CD8-positive, alpha-beta memory T cell (primary cell): ENCODE measurements around the gene FRS3. TPM values are rescaled to one million over a fixed set of nuclear protein-coding genes. Genes with fewer than 3 reads are reported as not detected.

Experiments used
- CTCF ChIA-PET: fragments of 350-600 bp; sonication (Branson Sonifier 250); formaldehyde crosslinking; loops from one replicate; lab custom pipeline; 2021; ENCODE audit warnings: antibody characterized with exemption; lab: Charles Lee
- POLR2A ChIA-PET: fragments of 350-600 bp; sonication (Branson Sonifier 250); formaldehyde crosslinking; loops from one replicate; lab custom pipeline; 2021; ENCODE audit warnings: antibody characterized with exemption; lab: Charles Lee
- DNase-seq, 5 donors: peaks; one replicate each; pipeline versions ENCODE4 v3.0.0 to v3.0.0-alpha.2; 2020 to 2022; ENCODE audit warnings: mixed read lengths in 1 of 5
- H3K27ac ChIP-seq: one replicate; pipeline ENCODE4 v1.7.0; 2013; ENCODE audit warnings: low read depth, mild to moderate bottlenecking, low read length, moderate library complexity
- H3K27me3 ChIP-seq: 2 replicates; pipeline ENCODE4 v1.7.0; 2013; ENCODE audit warnings: low read length, mild to moderate bottlenecking; ENCODE audit not compliant: insufficient read depth, poor library complexity, severe bottlenecking
- H3K36me3 ChIP-seq: 2 replicates; pipeline ENCODE4 v1.7.0; 2013; ENCODE audit warnings: mild to moderate bottlenecking, low read length, moderate library complexity; ENCODE audit not compliant: insufficient read depth
- H3K4me1 ChIP-seq: 2 replicates; pipeline ENCODE4 v1.7.0; 2013; ENCODE audit warnings: mild to moderate bottlenecking, low read length, moderate library complexity; ENCODE audit not compliant: insufficient read depth
- H3K4me3 ChIP-seq: 2 replicates; pipeline ENCODE4 v1.7.0; 2013; ENCODE audit warnings: mild to moderate bottlenecking, low read length
- H3K9me3 ChIP-seq: 2 replicates; pipeline ENCODE4 v1.7.0; 2013; ENCODE audit warnings: mild to moderate bottlenecking, low read length
- H3K27ac Mint-ChIP-seq, 8 donors: one replicate each; pipeline ENCODE4 v1.8.0; 2020 to 2021; ENCODE audit warnings: mixed read lengths in 8 of 8, mild to moderate bottlenecking in 6 of 8, inconsistent platforms in 3 of 8, moderate library complexity in 3 of 8
- H3K27me3 Mint-ChIP-seq, 2 donors: one replicate each; pipeline ENCODE4 v1.8.0; 2020 to 2021; ENCODE audit warnings: mixed read lengths in 2 of 2, mild to moderate bottlenecking in 1 of 2, moderate library complexity in 1 of 2
- H3K36me3 Mint-ChIP-seq, 3 donors: one replicate each; pipeline ENCODE4 v1.8.0; 2020 to 2021; ENCODE audit warnings: mixed read lengths in 3 of 3, inconsistent platforms in 1 of 3, mild to moderate bottlenecking in 1 of 3
- H3K4me1 Mint-ChIP-seq, 3 donors: one replicate each; pipeline ENCODE4 v1.8.0; 2020 to 2021; ENCODE audit warnings: mixed read lengths in 3 of 3, inconsistent platforms in 1 of 3, mild to moderate bottlenecking in 1 of 3
- H3K4me3 Mint-ChIP-seq, 7 donors: one replicate each; pipeline ENCODE4 v1.8.0; 2020 to 2021; ENCODE audit warnings: mixed read lengths in 7 of 7, mild to moderate bottlenecking in 6 of 7, moderate library complexity in 4 of 7, inconsistent platforms in 2 of 7
- H3K9me3 Mint-ChIP-seq, 5 donors: one replicate each; pipeline ENCODE4 v1.8.0; 2020 to 2022; ENCODE audit warnings: mixed read lengths in 5 of 5, mild to moderate bottlenecking in 3 of 5, moderate library complexity in 2 of 5, inconsistent platforms in 1 of 5
- polyA plus RNA-seq: library from polyadenylated mRNA; unstranded; fragments of 300-500 nt; fragmentation: Illumina TruSeq; gene quantifications from one replicate; pipeline ENCODE4 v1.2.3, GENCODE V29; 2021
- total RNA-seq, 2 experiments: library from RNA; stranded (reverse); gene quantifications; one replicate each; pipeline ENCODE4 v1.2.3, GENCODE V29; 2021

Gene FRS3
- total and polyA plus RNA-seq, 3 experiments from 2014 or later = 3.7 to 4.0 (median 4.0) TPM

DNA sequence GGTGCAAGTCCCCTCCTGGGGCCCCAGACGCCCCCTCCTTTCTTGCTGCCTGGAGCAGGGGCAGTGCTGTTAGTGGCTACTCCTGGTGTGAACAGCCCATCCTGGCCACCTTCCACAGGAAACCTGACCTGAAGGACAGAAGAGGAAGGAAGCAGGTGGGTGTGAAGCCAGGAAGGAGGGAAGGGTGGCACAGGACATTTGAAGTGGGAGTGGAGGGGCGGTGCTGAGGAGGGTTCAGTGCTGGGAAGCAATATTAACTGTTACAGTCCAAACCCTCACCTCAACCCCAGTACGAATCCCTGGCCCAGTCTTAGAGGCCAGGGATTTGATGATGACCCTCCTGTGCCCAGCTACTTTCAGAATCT lies 1.6 kb upstream of the FRS3 start:
- H3K9me3 Mint-ChIP-seq = no peaks in the 10 kb centered on the region
- H3K4me3 Mint-ChIP-seq = peak overlapping the region; percentile 44 to 85 (median 74)
- Histone ChIP-seq H3K27me3 (no peaks in the 10 kb centered on the region), H3K4me3 (peak overlapping the region; percentile 8), H3K36me3 (no peaks in the 10 kb centered on the region), H3K4me1 (peaks cover 20% of the 10 kb centered on the region), H3K9me3 (no peaks in the 10 kb centered on the region), H3K27ac (no peak overlapping the region)
- peaks cover 0 to 10% (median 4%) of the 10 kb centered on the region in 3 donors for H3K36me3 Mint-ChIP-seq
- H3K27ac Mint-ChIP-seq = peak overlapping the region in 4 of 8 donors; percentile 37 to 78 (median 57)
- peaks cover 20 to 40% (median 22%) of the 10 kb centered on the region in 3 donors for H3K4me1 Mint-ChIP-seq
- peaks cover 5 to 7% of the 10 kb centered on the region in 2 donors for H3K27me3 Mint-ChIP-seq
- DNase-seq = no peak
- ChIA-PET CTCF (interaction anchor here (0.6 to 11.2 kb wide), 4 partner anchors 10 to 323 kb away, joined by 3 to 175 read pairs (median 4); partner anchors contain the start of gene TAF8), POLR2A (interaction anchor here (0.7 kb wide), 2 partner anchors 9 to 783 kb away, joined by 3 to 4 read pairs; partner anchors contain the start of gene UBR2)

DNA sequence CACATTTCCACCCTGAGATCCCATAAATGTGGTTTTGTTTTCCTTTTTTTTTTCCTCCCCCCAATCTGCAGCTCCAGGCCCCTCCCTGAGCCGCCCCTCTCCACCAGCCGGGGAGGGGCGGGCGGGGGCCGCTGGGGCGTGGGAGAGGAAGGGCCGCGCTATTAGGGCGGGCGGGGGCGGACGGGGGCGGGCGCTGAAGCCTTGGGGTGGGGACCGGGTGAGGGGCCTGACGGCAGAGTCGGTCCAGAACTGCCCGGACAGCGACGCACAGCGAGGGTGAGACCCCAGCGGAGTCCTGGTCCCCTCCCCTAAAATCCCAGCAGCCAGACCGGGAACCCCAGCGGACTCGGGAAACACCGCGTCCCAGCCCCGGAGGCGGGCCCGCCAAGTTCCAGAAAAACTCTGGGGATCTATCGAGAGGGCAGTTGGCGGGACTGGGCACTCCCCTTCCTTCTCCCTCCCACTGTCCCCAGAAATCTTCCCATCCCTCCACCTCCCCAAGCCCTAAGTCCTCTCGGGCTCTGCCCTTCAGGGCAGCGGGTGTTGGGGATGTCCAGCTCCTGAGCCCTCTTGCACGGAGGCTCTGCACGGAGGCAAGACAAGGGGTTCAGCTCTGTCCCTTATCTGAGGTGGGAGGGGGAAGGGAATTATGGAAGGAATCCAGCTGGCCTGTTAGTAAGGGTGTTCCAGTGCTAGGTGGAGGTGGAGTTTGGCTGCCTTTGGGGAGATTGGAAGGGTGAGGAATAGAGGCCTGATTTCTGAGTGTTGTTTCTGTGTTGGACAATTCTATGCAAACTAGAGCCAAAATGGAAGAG lies 1.1 kb upstream of the FRS3 start, which contains the start of gene PRICKLE4:
Gene PRICKLE4 (plus strand): TSS at position 232 of the 815 bp plus-strand sequence. CDS start 2,692 bp downstream, outside the sequence.
- Histone ChIP-seq H3K27ac (peak within 1 kb of the TSS; percentile 54), H3K27me3 (no peaks in the 10 kb centered on the region), H3K36me3 (peaks cover under 1% of the 10 kb centered on the region), H3K4me1 (peaks cover 16% of the 10 kb centered on the region), H3K4me3 (peak within 1 kb of the TSS; percentile 78), H3K9me3 (no peaks in the 10 kb centered on the region)
- peaks cover 0 to 12% (median 4%) of the 10 kb centered on the region in 3 donors for H3K36me3 Mint-ChIP-seq
- no peaks in the 10 kb centered on the region for H3K9me3 Mint-ChIP-seq
- peaks cover 19 to 37% (median 19%) of the 10 kb centered on the region in 3 donors for H3K4me1 Mint-ChIP-seq
- H3K27ac Mint-ChIP-seq = peak within 1 kb of the TSS in 7 of 8 donors; percentile 31 to 78 (median 63)
- ChIA-PET POLR2A (interaction anchor here (0.6 to 1.2 kb wide), 2 partner anchors 269 to 434 kb away, joined by 3 read pairs; no protein-coding TSS in a partner anchor), CTCF (interaction anchor here (1.1 to 11.2 kb wide), 3 partner anchors 11 to 324 kb away, joined by 3 to 175 read pairs (median 5); partner anchors contain the start of gene TAF8)
- peak within 1 kb of the TSS; percentile 80 to 97 (median 87) for H3K4me3 Mint-ChIP-seq
- H3K27me3 Mint-ChIP-seq = peaks cover 5 to 7% of the 10 kb centered on the region in 2 donors
- DNase-seq = peak in 1 of 5 donors; percentile 13

DNA sequence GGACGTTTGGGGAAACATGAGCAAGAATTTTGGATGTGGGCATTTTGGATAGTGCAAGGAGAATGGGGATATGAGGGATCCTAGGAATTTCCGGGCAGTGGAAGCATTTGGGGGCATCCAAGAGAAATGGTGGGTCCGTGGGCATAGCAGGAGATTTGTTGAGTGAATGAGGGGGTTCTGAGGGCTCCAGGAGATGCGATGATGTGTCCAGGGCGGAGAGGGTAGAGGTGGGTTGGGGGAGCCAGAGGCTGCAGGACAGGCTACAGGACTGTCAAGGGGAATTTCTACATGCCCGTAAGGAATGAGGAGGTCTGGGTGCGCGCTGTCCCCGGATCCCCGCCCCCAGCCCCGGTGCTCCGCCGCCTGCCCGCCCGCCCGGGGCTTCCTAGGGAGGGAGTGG lies 364 bp downstream of the FRS3 start:
- peaks cover 15% of the 10 kb centered on the region for H3K36me3 ChIP-seq
- H3K27ac Mint-ChIP-seq = peak overlapping the region in 7 of 8 donors; percentile 45 to 89 (median 77)

DNA sequence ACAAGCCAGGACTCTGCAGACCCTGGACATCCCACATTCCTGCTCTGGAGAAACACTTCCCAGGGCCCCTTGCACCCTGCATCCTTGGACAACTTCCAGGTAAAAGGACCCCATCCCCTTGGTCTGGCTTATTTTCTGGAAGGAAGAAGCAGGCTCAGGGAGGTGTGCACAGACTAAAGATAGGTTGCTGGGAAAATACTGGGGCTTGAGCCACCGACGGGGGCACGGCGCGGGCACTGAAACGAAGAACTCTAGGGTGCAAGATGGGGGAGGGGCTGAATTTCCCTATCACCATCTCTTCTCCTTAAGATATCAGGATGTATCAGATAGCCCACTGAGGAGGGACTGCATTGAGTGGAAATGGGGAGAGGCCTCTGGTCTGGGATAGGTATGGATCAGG lies 805 bp downstream of the FRS3 start:
- Histone ChIP-seq H3K4me3 (peak overlapping the region; percentile 55), H3K4me1 (peaks cover 13% of the 10 kb centered on the region), H3K27me3 (no peaks in the 10 kb centered on the region), H3K9me3 (no peaks in the 10 kb centered on the region), H3K27ac (peak overlapping the region; percentile 25), H3K36me3 (peaks cover 17% of the 10 kb centered on the region)
- ChIA-PET POLR2A (interaction anchor here (2.7 kb wide), 1 partner anchor 8 kb away, joined by 13 read pairs; the partner anchor contains the start of gene TOMM6), CTCF (interaction anchor here (0.9 to 1.2 kb wide), 2 partner anchors 8 to 325 kb away, joined by 3 to 8 read pairs; partner anchors contain the start of gene TOMM6)
- peak overlapping the region; percentile 75 to 92 (median 88) for H3K4me3 Mint-ChIP-seq
- peaks cover 0 to 30% (median 10%) of the 10 kb centered on the region in 3 donors for H3K36me3 Mint-ChIP-seq
- H3K9me3 Mint-ChIP-seq = no peaks in the 10 kb centered on the region
- no peak for DNase-seq
- peak overlapping the region in 4 of 8 donors; percentile 64 to 89 (median 81) for H3K27ac Mint-ChIP-seq
- H3K4me1 Mint-ChIP-seq = peaks cover 18 to 31% (median 19%) of the 10 kb centered on the region in 3 donors
- peaks cover 5 to 7% of the 10 kb centered on the region in 2 donors for H3K27me3 Mint-ChIP-seq

More for the DNA sequence above, 364 bp downstream of the FRS3 start:
- Histone ChIP-seq H3K4me3 (peak overlapping the region; percentile 55), H3K27me3 (no peaks in the 10 kb centered on the region), H3K9me3 (no peaks in the 10 kb centered on the region), H3K27ac (peak overlapping the region; percentile 25), H3K4me1 (peaks cover 13% of the 10 kb centered on the region)
- Mint-ChIP-seq H3K4me3 (peak overlapping the region; percentile 76 to 92 (median 88)), H3K4me1 (peaks cover 18 to 33% (median 19%) of the 10 kb centered on the region in 3 donors), H3K9me3 (no peaks in the 10 kb centered on the region), H3K36me3 (peaks cover 0 to 27% (median 7%) of the 10 kb centered on the region in 3 donors), H3K27me3 (peaks cover 5 to 7% of the 10 kb centered on the region in 2 donors)
- ChIA-PET POLR2A (no interaction called here), CTCF (interaction anchor here (1.0 to 11.2 kb wide), 3 partner anchors 96 to 438 kb away, joined by 3 to 175 read pairs (median 3); partner anchors contain the start of gene TAF8)
- no peak for DNase-seq

DNA sequence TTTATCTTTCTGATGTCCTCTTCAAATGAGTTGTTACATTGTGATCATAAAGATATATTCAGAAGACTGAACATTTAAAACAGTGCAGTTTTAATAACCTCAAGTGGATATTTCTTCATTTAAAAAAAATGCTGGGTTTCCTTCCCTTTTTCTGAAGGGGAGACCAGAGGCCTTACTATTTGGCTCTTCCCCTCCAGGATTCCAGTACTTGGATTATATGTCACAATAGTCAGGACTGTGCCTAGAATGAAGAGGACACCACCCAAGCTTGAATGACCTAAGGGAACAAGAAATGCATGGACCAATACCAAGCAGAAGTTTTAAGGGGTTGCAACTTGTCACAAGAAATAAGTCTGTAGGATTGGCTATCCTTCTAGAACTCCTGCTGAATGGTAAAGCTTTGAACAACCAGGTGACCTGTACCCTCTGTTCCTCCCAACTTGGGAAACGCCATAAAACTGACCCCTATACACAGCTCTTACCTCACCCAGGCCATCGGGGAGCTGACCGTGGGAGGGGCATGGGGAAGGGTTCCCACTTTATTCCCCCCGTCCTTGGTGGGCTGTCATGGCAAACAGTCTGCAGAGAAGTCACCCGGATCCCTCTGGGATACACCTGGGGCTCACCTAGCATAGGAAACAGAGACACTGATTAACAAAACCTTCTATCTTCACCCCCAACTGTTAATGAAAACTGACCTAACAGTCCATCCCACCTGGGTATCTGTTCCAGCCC lies 2.0 kb downstream of the FRS3 start:
- peaks cover 18 to 31% (median 19%) of the 10 kb centered on the region in 3 donors for H3K4me1 Mint-ChIP-seq
- peaks cover 13% of the 10 kb centered on the region for H3K4me1 ChIP-seq
- H3K27ac ChIP-seq = no peak overlapping the region
- no peaks in the 10 kb centered on the region for H3K27me3 ChIP-seq
- no peaks in the 10 kb centered on the region for H3K9me3 ChIP-seq
- peak overlapping the region in 3 of 7 donors; percentile 52 to 92 (median 59) for H3K4me3 Mint-ChIP-seq
- H3K36me3 ChIP-seq = peaks cover 18% of the 10 kb centered on the region
- ChIA-PET POLR2A (interaction anchor here (2.7 kb wide), 1 partner anchor 9 kb away, joined by 13 read pairs; the partner anchor contains the start of gene TOMM6), CTCF (interaction anchor here (0.9 to 1.8 kb wide), 4 partner anchors 9 to 437 kb away, joined by 3 to 14 read pairs (median 6); partner anchors contain the start of gene TOMM6)
- H3K27me3 Mint-ChIP-seq = peaks cover 5 to 7% of the 10 kb centered on the region in 2 donors
- no peaks in the 10 kb centered on the region for H3K9me3 Mint-ChIP-seq
- no peak for DNase-seq
- H3K4me3 ChIP-seq = no peak overlapping the region
- peaks cover 0 to 36% (median 10%) of the 10 kb centered on the region in 3 donors for H3K36me3 Mint-ChIP-seq
- H3K27ac Mint-ChIP-seq = peak overlapping the region in 2 of 8 donors; percentile 77 to 80

DNA sequence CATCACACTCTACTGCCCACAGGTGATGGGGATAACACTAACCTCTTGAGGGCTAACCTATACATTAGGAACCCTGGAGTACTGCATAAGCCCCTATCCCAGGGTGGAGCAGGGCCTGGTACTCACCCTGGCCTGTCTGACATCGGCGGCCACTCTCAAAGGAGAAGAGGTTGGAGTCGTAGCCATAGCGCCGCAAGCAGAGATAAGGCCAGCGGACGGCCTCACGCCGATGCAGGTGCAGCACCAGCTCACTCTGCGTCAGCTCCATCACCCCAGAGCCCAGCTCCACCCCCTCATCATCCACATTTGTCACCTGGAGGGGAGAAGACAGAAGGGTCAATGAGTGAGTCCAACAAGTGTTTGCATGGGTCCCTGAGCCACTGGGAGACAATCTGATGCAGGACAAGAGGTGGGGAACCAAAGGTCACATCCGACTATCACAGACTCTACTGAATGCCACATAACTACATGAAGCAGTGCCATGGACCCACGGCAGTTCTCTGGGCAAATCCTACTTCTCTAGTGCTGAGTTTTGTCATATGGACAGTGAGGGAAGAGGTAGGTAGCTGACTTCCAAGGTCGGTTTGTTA lies 4.3 kb downstream of the FRS3 start:
- no peak for DNase-seq
- POLR2A ChIA-PET = no interaction called here
- Histone ChIP-seq H3K4me1 (peaks cover 7% of the 10 kb centered on the region), H3K4me3 (no peak overlapping the region), H3K36me3 (peaks cover 30% of the 10 kb centered on the region), H3K27me3 (no peaks in the 10 kb centered on the region), H3K27ac (no peak overlapping the region), H3K9me3 (no peaks in the 10 kb centered on the region)
- Mint-ChIP-seq H3K4me3 (peak overlapping the region in 1 of 7 donors; percentile 48), H3K9me3 (no peaks in the 10 kb centered on the region), H3K4me1 (peaks cover 7 to 21% (median 14%) of the 10 kb centered on the region in 3 donors), H3K27ac (peak overlapping the region in 1 of 8 donors; percentile 26), H3K27me3 (peaks cover 0 to 2% of the 10 kb centered on the region in 2 donors), H3K36me3 (peaks cover 7 to 55% (median 15%) of the 10 kb centered on the region in 3 donors)
- CTCF ChIA-PET = interaction anchor here (1.4 to 2.0 kb wide), 2 partner anchors 9 to 10 kb away, joined by 3 to 4 read pairs; no protein-coding TSS in a partner anchor

DNA sequence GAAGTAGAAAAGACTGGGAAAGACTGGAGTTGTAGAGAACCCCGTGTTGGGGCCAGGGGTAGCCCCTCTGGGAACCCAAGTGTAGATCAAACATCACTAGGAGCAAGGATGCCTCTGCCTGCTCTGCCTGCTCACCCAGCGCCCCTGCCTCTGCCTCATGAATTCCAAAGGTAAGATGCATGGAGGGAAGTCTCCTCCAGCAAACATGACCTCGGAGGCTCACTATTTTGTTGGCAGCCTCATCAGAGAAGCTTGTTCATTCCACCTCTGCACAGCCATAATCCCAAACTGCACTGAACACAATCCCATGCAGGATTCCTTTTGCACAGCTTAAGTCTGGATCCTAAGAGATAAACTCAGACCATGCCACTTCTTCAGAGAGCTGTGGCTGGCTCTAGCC lies 4.9 kb downstream of the FRS3 start:
- H3K9me3 Mint-ChIP-seq = no peaks in the 10 kb centered on the region
- Histone ChIP-seq H3K36me3 (peaks cover 30% of the 10 kb centered on the region), H3K4me1 (peaks cover 7% of the 10 kb centered on the region), H3K27ac (no peak overlapping the region), H3K27me3 (no peaks in the 10 kb centered on the region), H3K9me3 (no peaks in the 10 kb centered on the region), H3K4me3 (no peak overlapping the region)
- DNase-seq = no peak
- H3K4me1 Mint-ChIP-seq = peaks cover 7 to 15% (median 12%) of the 10 kb centered on the region in 3 donors
- peaks cover 7 to 60% (median 15%) of the 10 kb centered on the region in 3 donors for H3K36me3 Mint-ChIP-seq
- H3K27ac Mint-ChIP-seq = no peak overlapping the region
- ChIA-PET CTCF (interaction anchor here (1.4 kb wide), 1 partner anchor 11 kb away, joined by 3 read pairs; no protein-coding TSS in a partner anchor), POLR2A (no interaction called here)
- H3K4me3 Mint-ChIP-seq = no peak overlapping the region
- H3K27me3 Mint-ChIP-seq = peaks cover 0 to under 1% of the 10 kb centered on the region in 2 donors
